Mesendoderm (in vitro differentiated cells): ENCODE data around the gene ASB13.

Experiments
- DNase-seq: peaks from one replicate; pipeline ENCODE4 v3.0.0; 2013
- H2AK5ac ChIP-seq: 2 replicates; pipeline ENCODE4 v1.6.1; 2013; ENCODE audit warnings: low read length, inconsistent platforms
- H2BK120ac ChIP-seq: 2 replicates; pipeline ENCODE4 v1.6.1; 2013; ENCODE audit warnings: low read depth, mild to moderate bottlenecking, low read length, moderate library complexity, mixed read lengths
- H2BK15ac ChIP-seq: replicated peaks from 2 replicates; pipeline ENCODE4 v1.6.1; 2013; ENCODE audit warnings: low read depth, mild to moderate bottlenecking, moderate library complexity
- H2BK5ac ChIP-seq: 2 replicates; pipeline ENCODE4 v1.6.1; 2013; ENCODE audit warnings: low read length, inconsistent platforms
- H3K18ac ChIP-seq: 2 replicates; pipeline ENCODE4 v1.6.1; 2013; ENCODE audit warnings: mild to moderate bottlenecking, low read length, mixed read lengths
- H3K23ac ChIP-seq: one replicate; pipeline ENCODE4 v1.6.1; 2013; ENCODE audit warnings: low read length
- H3K27ac ChIP-seq: 2 replicates; pipeline ENCODE4 v1.5.1; 2013; ENCODE audit warnings: low read depth, mild to moderate bottlenecking, inconsistent platforms, low read length, moderate library complexity
- H3K27me3 ChIP-seq: 2 replicates; pipeline ENCODE4 v1.6.1; 2013; ENCODE audit warnings: low read length, control low read depth, mild to moderate bottlenecking, inconsistent platforms; ENCODE audit not compliant: insufficient read depth, poor library complexity
- H3K36me3 ChIP-seq: 2 replicates; pipeline ENCODE4 v1.6.1; 2013; ENCODE audit warnings: low read length, inconsistent platforms; ENCODE audit not compliant: control insufficient read depth, insufficient read depth
- H3K4ac ChIP-seq: one replicate; pipeline ENCODE4 v1.6.1; 2013; ENCODE audit warnings: low read depth, mild to moderate bottlenecking, low read length, moderate library complexity
- H3K4me1 ChIP-seq: 2 replicates; pipeline ENCODE4 v1.6.1; 2013; ENCODE audit warnings: low read depth, low read length, inconsistent platforms; ENCODE audit not compliant: control insufficient read depth
- H3K4me2 ChIP-seq: 2 replicates; pipeline ENCODE4 v1.6.1; 2013; ENCODE audit warnings: low read length
- H3K4me3 ChIP-seq: 2 replicates; pipeline ENCODE4 v1.5.1; 2013; ENCODE audit warnings: mild to moderate bottlenecking, low read length
- H3K56ac ChIP-seq: one replicate; pipeline ENCODE4 v1.6.1; 2013; ENCODE audit warnings: low read length
- H3K79me1 ChIP-seq: 2 replicates; pipeline ENCODE4 v1.6.1; 2013; ENCODE audit warnings: low read length, inconsistent platforms
- H3K79me2 ChIP-seq: 2 replicates; pipeline ENCODE4 v1.6.1; 2013; ENCODE audit warnings: mild to moderate bottlenecking, low read length; ENCODE audit not compliant: control insufficient read depth, insufficient read depth
- H3K9ac ChIP-seq: 2 replicates; pipeline ENCODE4 v1.6.1; 2013; ENCODE audit warnings: low read length, inconsistent platforms
- H4K5ac ChIP-seq: one replicate; pipeline ENCODE4 v1.6.1; 2013; ENCODE audit warnings: low read length
- H4K8ac ChIP-seq: one replicate; pipeline ENCODE4 v1.6.1; 2013; ENCODE audit warnings: low read depth, mild to moderate bottlenecking, control low read depth, low read length, moderate library complexity
- WGBS: extraction: QIAGEN DNeasy Blood & Tissue Kit; methylation state at CpG from one replicate; pipeline ENCODE4 v1.1.7; 2013; ENCODE audit warnings: low lambda C conversion rate, missing lambda C conversion rate; ENCODE audit not compliant: insufficient coverage; ENCODE audit errors: extremely low coverage; 5-methylcytosine and 5-hydroxymethylcytosine counted together

Gene ASB13

DNA sequence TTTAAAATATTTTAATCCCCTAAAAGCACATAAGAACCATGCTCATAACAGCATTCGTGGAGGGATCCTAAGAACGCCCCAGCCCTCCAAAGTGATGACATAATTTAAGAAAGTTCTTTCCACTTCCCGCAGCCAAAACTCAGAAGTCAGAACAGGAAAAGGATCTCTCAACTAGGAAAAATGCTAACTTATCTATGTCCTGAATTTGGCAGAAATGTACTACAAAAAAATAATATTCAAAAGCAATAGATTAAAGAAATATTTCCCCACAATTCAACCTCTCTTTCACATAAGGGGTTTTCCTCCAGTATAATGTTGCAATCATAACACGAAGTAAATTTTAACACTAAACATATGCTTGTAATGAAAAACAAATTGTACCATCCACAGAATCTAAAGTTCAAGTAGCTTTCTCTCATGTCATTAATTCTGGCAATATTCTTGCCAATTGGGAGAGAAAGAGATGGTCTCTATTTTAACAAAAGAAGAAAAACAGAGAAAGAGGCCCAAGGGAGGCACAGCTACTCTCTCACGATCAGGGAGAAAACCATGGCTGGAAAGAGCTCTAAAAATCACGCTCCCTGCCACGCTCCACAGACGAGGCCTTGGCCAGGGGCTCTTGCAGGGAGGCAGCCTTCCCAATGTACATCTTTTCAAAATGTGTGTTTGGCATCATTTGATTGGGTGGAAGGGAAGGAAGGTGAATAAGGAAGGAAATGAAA is 22.9 kb downstream of the ASB13 start:
- Histone ChIP-seq H3K27ac (no peak overlapping the region), H3K36me3 (no peaks in the 10 kb centered on the region), H2AK5ac (no peak overlapping the region), H3K79me1 (no peaks in the 10 kb centered on the region), H3K27me3 (no peaks in the 10 kb centered on the region), H3K4me2 (no peak overlapping the region), H2BK120ac (no peak overlapping the region), H4K8ac (no peak overlapping the region), H3K9ac (no peak overlapping the region), H3K4me1 (no peaks in the 10 kb centered on the region), H3K23ac (no peak overlapping the region), H3K4ac (no peak overlapping the region), H2BK15ac (no peak overlapping the region), H3K56ac (no peak overlapping the region), H2BK5ac (no peak overlapping the region), H3K4me3 (no peak overlapping the region), H3K79me2 (no peaks in the 10 kb centered on the region), H3K18ac (no peak overlapping the region), H4K5ac (no peak overlapping the region)
- WGBS = no CpG with 5 or more reads among the region's 8 CpGs
- no peak for DNase-seq

DNA sequence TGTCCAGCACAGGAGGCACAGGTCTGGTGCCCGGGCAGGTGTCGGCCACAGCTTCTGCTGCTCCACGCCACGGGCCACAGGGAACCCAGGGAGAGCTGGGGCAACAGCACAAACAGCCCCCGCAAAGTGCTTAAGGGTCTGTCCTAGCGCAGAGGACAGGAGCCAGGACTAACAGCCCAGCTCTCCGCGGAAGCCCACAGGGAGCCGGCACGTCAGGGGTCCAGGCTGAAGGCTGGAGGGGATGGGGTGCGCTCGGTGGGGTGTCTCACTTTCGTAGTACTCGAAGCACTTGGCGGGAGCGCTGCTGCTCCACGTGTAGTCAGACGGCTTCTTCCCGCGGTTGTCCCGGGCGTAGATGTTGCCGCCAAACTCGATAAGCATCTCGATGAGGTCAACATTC is 24.9 kb downstream of the ASB13 start:
- Histone ChIP-seq H2AK5ac (no peak overlapping the region), H2BK5ac (no peak overlapping the region), H3K4me1 (no peaks in the 10 kb centered on the region), H3K18ac (no peak overlapping the region), H2BK120ac (no peak overlapping the region), H3K4me2 (no peak overlapping the region), H3K27me3 (no peaks in the 10 kb centered on the region), H4K5ac (no peak overlapping the region), H3K79me2 (no peaks in the 10 kb centered on the region), H4K8ac (no peak overlapping the region), H3K36me3 (no peaks in the 10 kb centered on the region), H3K9ac (no peak overlapping the region), H2BK15ac (no peak overlapping the region), H3K27ac (no peak overlapping the region), H3K23ac (no peak overlapping the region), H3K4ac (no peak overlapping the region), H3K56ac (no peak overlapping the region), H3K4me3 (no peak overlapping the region), H3K79me1 (no peaks in the 10 kb centered on the region)
- no CpG with 5 or more reads among the region's 25 CpGs for WGBS
- DNase-seq = no peak

DNA sequence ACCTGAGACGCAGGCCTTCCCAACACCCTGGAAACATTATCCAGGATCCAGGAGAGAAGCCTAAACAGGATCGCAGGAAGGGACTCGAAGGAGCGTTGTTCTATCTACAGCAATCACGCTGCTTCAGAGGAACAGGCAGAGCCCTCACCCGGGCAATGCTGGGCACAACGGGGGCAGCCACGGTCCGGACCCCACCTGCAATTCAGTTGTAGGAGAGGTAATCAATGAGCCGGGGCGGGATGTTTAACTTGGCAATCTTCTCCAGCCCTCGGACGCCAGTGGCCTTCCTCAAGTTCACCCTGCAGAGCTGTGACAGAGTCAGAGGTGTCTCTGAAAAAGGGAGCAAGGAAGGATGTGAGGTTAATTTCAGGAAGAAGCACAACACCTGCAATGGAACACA is 25.9 kb downstream of the ASB13 start:
- no peak for DNase-seq
- Histone ChIP-seq H3K56ac (no peak overlapping the region), H3K27ac (no peak overlapping the region), H3K27me3 (no peaks in the 10 kb centered on the region), H4K8ac (no peak overlapping the region), H3K4me3 (no peak overlapping the region), H3K36me3 (no peaks in the 10 kb centered on the region), H4K5ac (no peak overlapping the region), H2BK120ac (no peak overlapping the region), H3K18ac (no peak overlapping the region), H3K4me1 (no peaks in the 10 kb centered on the region), H3K79me2 (no peaks in the 10 kb centered on the region), H2BK5ac (no peak overlapping the region), H3K79me1 (no peaks in the 10 kb centered on the region), H3K23ac (no peak overlapping the region), H3K9ac (no peak overlapping the region), H2AK5ac (no peak overlapping the region), H3K4ac (no peak overlapping the region), H2BK15ac (no peak overlapping the region), H3K4me2 (no peak overlapping the region)
- WGBS = no CpG with 5 or more reads among the region's 13 CpGs

DNA sequence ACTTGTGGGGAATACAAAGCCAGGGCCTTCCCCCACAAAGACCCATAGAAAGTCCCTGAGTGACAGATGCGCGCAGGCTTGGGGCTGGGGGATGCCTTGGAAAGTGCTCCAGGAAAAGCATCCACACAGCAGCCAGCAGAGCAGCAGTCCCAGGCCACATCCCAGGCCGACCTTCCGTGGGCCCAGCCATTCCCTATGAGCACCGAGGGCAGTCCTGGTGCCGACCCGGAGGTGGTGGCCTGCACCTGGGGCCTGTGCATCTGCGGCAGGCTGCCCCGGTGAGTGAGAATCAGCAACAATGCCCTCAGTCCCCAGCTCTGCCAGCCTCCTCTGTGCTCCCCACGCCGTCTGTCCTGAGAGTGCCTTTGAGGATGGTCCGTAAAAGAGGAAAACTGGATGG is 26.4 kb downstream of the ASB13 start:
- Histone ChIP-seq H2BK15ac (no peak overlapping the region), H2AK5ac (no peak overlapping the region), H4K5ac (no peak overlapping the region), H3K79me2 (no peaks in the 10 kb centered on the region), H3K9ac (no peak overlapping the region), H4K8ac (no peak overlapping the region), H3K36me3 (no peaks in the 10 kb centered on the region), H3K4me2 (no peak overlapping the region), H3K4me1 (no peaks in the 10 kb centered on the region), H3K27me3 (no peaks in the 10 kb centered on the region), H3K79me1 (no peaks in the 10 kb centered on the region), H3K23ac (no peak overlapping the region), H3K4me3 (no peak overlapping the region), H3K56ac (no peak overlapping the region), H2BK5ac (no peak overlapping the region), H2BK120ac (no peak overlapping the region), H3K27ac (no peak overlapping the region), H3K4ac (no peak overlapping the region), H3K18ac (no peak overlapping the region)
- WGBS = no CpG with 5 or more reads among the region's 12 CpGs
- no peak for DNase-seq

DNA sequence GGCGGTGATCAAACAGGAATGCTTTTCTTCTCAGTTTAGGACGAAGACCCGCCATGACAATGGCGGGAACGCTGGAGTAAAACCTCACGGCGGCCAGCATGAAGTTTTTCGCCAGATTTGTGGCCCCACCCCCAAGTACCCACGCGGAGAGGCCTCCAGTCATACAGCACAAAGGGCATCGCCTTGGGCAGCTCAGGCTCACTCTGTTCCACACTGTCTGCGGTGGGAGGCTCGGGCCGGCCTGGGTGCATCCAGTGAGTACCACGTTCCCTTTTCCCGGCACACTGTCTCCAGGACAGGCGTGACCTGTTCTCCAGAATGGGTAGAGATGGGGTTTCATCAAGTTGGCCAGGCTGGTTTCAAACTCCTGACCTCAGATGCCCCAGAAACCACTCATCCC is 27.3 kb downstream of the ASB13 start:
- no peak overlapping the region for H2BK15ac ChIP-seq
- H3K23ac ChIP-seq = no peak overlapping the region
- no peak for DNase-seq
- no peak overlapping the region for H3K4me2 ChIP-seq
- no peaks in the 10 kb centered on the region for H3K27me3 ChIP-seq
- no peaks in the 10 kb centered on the region for H3K4me1 ChIP-seq
- WGBS = no CpG with 5 or more reads among the region's 17 CpGs
- H3K36me3 ChIP-seq = no peaks in the 10 kb centered on the region
- H3K4me3 ChIP-seq = no peak overlapping the region
- no peak overlapping the region for H4K8ac ChIP-seq
- H2AK5ac ChIP-seq = no peak overlapping the region
- no peak overlapping the region for H2BK120ac ChIP-seq
- no peaks in the 10 kb centered on the region for H3K79me1 ChIP-seq
- no peak overlapping the region for H4K5ac ChIP-seq
- H3K79me2 ChIP-seq = no peaks in the 10 kb centered on the region
- H3K18ac ChIP-seq = no peak overlapping the region
- H2BK5ac ChIP-seq = no peak overlapping the region
- H3K56ac ChIP-seq = no peak overlapping the region
- no peak overlapping the region for H3K4ac ChIP-seq
- no peak overlapping the region for H3K27ac ChIP-seq
- H3K9ac ChIP-seq = no peak overlapping the region

DNA sequence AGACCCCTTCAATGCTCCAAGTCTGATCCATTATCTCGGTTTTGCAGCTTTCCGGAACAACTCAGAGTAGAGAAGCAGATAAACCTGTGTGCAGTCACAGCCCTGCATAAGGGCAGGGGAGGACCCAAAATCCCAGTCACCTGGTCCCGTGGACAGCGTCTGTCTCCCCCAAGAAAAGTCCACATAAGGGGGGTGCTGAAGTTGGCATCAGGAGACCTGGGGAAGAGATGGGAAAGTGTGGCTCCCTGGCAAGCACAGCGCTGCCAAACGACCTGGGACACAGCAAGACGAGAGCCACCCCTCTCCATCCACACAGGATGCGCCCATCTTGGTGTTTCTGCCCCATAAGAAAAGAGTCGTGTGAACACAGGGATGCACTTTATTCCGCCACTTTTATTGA is 27.9 kb downstream of the ASB13 start:
- no peak overlapping the region for H2BK120ac ChIP-seq
- no peak overlapping the region for H2BK5ac ChIP-seq
- H3K56ac ChIP-seq = no peak overlapping the region
- no peak overlapping the region for H3K4me2 ChIP-seq
- H4K8ac ChIP-seq = no peak overlapping the region
- H3K79me1 ChIP-seq = no peaks in the 10 kb centered on the region
- no peak overlapping the region for H3K9ac ChIP-seq
- no peaks in the 10 kb centered on the region for H3K79me2 ChIP-seq
- H3K18ac ChIP-seq = no peak overlapping the region
- no peaks in the 10 kb centered on the region for H3K36me3 ChIP-seq
- H3K4ac ChIP-seq = no peak overlapping the region
- H2AK5ac ChIP-seq = no peak overlapping the region
- H4K5ac ChIP-seq = no peak overlapping the region
- DNase-seq = no peak
- no peak overlapping the region for H2BK15ac ChIP-seq
- no peaks in the 10 kb centered on the region for H3K4me1 ChIP-seq
- no CpG with 5 or more reads among the region's 10 CpGs for WGBS
- H3K4me3 ChIP-seq = no peak overlapping the region
- H3K27ac ChIP-seq = no peak overlapping the region
- no peak overlapping the region for H3K23ac ChIP-seq
- H3K27me3 ChIP-seq = no peaks in the 10 kb centered on the region
